ENCODE data around the gene TBC1D22A. TPM values are rescaled to one million over a fixed set of nuclear protein-coding genes. Genes with fewer than 3 reads are reported as not detected.

TBC1D22A gene
- total RNA-seq, 3 donors from 2014 or later: 29.8 to 31.1 (median 29.9) TPM

- ATAC-seq (no peak), DNase-seq (no peak)
- Mint-ChIP-seq H3K4me3 (no peak overlapping the region), H3K36me3 (ENCODE audit: insufficient read depth) (peaks cover 31% of the 10 kb centered on the region), H3K4me1 (ENCODE audit: low read depth) (peaks cover 15% of the 10 kb centered on the region), H3K9me3 (no peaks in the 10 kb centered on the region), H3K27me3 (ENCODE audit: low read depth) (no peaks in the 10 kb centered on the region)
These were observed 64.1 kb downstream of the TBC1D22A start for GRCh38 chr22:46826438-46827135.

GRCh38 chr22:46827136-46827780 lies 64.8 kb downstream of the TBC1D22A start:
- Mint-ChIP-seq H3K4me3 (no peak overlapping the region), H3K4me1 (ENCODE audit: low read depth) (peaks cover 13% of the 10 kb centered on the region), H3K36me3 (ENCODE audit: insufficient read depth) (peaks cover 34% of the 10 kb centered on the region), H3K9me3 (no peaks in the 10 kb centered on the region), H3K27me3 (ENCODE audit: low read depth) (no peaks in the 10 kb centered on the region)
- ATAC-seq (no peak), DNase-seq (no peak)

- H3K4me3 Mint-ChIP-seq: no peak overlapping the region
- no peaks in the 10 kb centered on the region for H3K9me3 Mint-ChIP-seq
- DNase-seq (no peak), ATAC-seq (no peak)
- peaks cover 13% of the 10 kb centered on the region for H3K4me1 Mint-ChIP-seq (ENCODE audit: low read depth)
- no peaks in the 10 kb centered on the region for H3K27me3 Mint-ChIP-seq (ENCODE audit: low read depth)
- H3K36me3 Mint-ChIP-seq (ENCODE audit: insufficient read depth): peaks cover 34% of the 10 kb centered on the region
These were observed 65.3 kb downstream of the TBC1D22A start for GRCh38 chr22:46827781-46828180.

GRCh38 chr22:46828323-46828900 lies 66.0 kb downstream of the TBC1D22A start:
- Mint-ChIP-seq H3K36me3 (ENCODE audit: insufficient read depth) (peaks cover 34% of the 10 kb centered on the region), H3K4me1 (ENCODE audit: low read depth) (peaks cover 13% of the 10 kb centered on the region), H3K9me3 (no peaks in the 10 kb centered on the region), H3K4me3 (no peak overlapping the region), H3K27me3 (ENCODE audit: low read depth) (no peaks in the 10 kb centered on the region)
- DNase-seq (no peak), ATAC-seq (no peak)

DNA sequence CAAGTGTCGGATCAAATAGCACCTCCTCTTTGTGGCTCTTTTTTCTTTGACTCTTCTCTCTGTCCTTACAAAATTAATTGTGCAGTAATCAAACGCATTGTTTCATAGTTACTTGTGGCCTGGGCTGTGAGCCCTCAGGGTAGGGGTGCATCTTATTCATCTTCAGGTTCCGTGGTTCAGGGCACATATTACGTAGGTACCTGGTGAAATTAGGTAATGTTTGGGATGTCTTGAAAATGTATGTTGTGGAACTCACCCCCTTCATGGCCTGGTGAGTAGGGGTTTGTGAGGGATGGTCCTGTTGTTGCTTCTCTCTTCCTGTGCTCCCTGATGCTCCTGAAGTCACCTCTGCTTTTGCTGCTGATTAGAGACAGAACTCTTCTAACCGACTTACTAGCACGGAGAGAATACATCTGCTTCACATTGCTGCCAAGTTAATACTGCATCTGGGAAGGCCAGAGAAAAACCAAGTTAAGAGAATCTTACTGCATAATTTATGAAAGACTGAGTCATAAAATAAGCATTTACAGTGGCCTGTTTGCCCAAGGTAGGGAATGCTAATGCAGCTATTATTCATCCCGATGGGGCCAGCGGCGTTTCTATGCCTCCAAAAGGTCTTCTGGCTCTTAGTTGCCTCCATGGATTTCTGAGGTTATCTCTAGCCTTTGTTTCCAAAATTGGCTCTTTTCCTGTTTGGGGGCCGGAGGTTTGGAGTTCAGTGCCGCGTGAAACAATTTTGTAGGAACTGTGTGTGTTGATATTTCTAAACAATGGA lies 66.9 kb downstream of the TBC1D22A start:
- Mint-ChIP-seq H3K27me3 (ENCODE audit: low read depth) (no peaks in the 10 kb centered on the region), H3K4me1 (ENCODE audit: low read depth) (peaks cover 13% of the 10 kb centered on the region), H3K4me3 (no peak overlapping the region), H3K36me3 (ENCODE audit: insufficient read depth) (peaks cover 40% of the 10 kb centered on the region), H3K9me3 (no peaks in the 10 kb centered on the region)
- ATAC-seq (no peak), DNase-seq (no peak)

DNA sequence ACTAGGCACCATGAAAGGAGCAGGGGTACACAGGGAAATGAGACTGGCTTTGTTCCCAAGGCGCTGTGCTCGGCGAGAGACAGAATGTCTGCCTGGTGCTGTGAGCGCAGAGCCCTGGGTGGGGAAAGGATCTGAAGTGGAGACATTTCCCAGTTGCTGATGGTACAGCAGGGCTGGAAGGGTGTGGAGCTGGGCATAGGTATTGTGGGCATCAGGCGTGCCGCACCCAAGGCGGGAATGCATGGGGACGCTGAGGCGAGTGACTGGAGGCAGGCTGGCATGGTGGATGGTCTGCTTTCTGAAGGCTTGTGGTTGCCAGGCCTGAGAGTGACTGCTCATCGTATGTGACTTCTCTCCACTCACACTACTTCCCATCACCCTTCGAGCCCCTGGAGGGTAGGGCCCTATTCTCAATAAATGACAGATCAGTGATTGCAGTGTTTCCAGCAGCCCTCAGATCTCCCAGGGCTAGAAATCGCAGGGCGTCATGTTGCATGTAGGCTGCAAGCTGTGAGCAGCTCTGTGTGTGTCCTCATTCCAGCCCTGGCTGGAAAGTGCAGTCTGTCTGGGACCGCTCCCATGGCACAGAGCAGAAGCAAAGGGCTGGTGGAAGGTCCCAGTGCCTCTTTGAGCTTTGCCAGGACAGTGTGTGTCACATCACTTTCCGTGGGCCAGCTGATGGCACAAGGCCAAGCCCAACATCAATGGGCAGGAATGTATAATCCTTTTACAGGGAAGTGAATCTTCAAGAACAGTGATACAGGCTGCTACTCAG lies 67.7 kb downstream of the TBC1D22A start:
- ATAC-seq (no peak), DNase-seq (no peak)
- Mint-ChIP-seq H3K9me3 (peaks cover 5% of the 10 kb centered on the region), H3K4me1 (ENCODE audit: low read depth) (peaks cover 13% of the 10 kb centered on the region), H3K4me3 (no peak overlapping the region), H3K27me3 (ENCODE audit: low read depth) (no peaks in the 10 kb centered on the region), H3K36me3 (ENCODE audit: insufficient read depth) (peaks cover 41% of the 10 kb centered on the region)

DNA sequence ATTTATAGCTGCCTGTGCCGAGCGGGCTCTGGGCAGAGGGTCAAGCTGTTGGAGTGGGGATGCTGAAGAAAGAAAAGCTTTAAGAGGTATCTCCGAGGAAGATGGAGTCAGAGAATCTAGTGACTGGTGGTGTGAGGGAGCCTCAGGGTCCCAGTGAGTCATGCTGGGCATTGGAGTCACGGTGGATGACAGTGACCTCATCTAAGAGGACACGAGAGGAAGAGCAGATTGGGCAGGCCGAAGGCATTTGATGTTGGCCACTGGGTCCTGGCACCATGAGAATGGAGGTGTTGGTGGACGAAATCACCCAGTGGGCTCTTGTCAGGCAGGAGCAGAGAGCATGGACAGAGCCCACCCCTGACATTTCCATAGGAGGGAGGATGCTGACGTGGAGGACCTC lies 68.4 kb downstream of the TBC1D22A start:
- Mint-ChIP-seq H3K36me3 (ENCODE audit: insufficient read depth) (peaks cover 46% of the 10 kb centered on the region), H3K9me3 (peaks cover 12% of the 10 kb centered on the region), H3K4me3 (no peak overlapping the region), H3K4me1 (ENCODE audit: low read depth) (peaks cover 13% of the 10 kb centered on the region), H3K27me3 (ENCODE audit: low read depth) (no peaks in the 10 kb centered on the region)
- DNase-seq (no peak), ATAC-seq (no peak)

DNA sequence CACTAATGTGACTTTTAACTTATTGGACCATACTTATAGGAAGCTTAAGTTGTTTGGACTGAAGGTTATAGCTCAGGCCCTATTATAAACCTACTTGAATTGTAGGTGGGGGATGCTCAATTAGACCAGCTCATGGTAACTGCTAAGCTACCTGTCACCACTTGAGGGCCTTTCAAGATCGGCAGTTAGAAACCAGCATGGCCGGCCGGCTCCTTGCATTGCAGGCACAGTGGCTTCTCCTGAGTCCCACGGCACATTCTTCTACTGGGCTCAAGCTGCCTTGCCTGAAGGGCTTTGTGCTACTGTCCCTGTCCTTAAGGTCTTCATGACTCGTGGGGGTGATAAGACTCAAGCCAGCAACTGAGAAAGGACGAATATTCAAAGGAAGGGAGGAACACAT lies 70.8 kb downstream of the TBC1D22A start:
- DNase-seq: no peak
- H3K4me3 Mint-ChIP-seq: no peak overlapping the region
- no peak for ATAC-seq
- peaks cover 44% of the 10 kb centered on the region for H3K36me3 Mint-ChIP-seq (ENCODE audit: insufficient read depth)
- H3K4me1 Mint-ChIP-seq (ENCODE audit: low read depth): peaks cover 11% of the 10 kb centered on the region
- no peaks in the 10 kb centered on the region for H3K27me3 Mint-ChIP-seq (ENCODE audit: low read depth)
- peaks cover 20% of the 10 kb centered on the region for H3K9me3 Mint-ChIP-seq

- Mint-ChIP-seq H3K9me3 (peaks cover 20% of the 10 kb centered on the region), H3K4me3 (no peak overlapping the region), H3K36me3 (ENCODE audit: insufficient read depth) (peaks cover 36% of the 10 kb centered on the region), H3K4me1 (ENCODE audit: low read depth) (peaks cover 5% of the 10 kb centered on the region), H3K27me3 (ENCODE audit: low read depth) (no peaks in the 10 kb centered on the region)
- ATAC-seq (no peak), DNase-seq (no peak)
These were observed 71.7 kb downstream of the TBC1D22A start for GRCh38 chr22:46834021-46834737.

DNA sequence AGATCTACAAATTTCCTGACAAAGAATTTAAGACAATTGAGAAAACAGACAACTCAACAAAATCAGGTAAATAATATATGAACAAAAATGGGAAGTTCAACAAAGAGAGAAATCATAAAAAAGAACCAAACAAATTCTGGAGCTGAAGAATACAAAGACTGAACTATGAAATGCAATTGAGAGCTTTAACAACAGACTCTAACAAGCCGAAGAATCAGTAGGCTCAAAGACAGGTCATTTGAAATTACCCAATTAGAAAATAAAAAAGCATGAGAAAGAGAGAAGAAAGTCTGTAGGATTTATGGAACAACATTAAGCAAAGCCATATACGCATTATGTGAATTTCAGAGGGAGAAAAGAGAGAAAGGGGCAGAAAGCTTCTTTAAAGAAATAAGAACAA lies 72.8 kb downstream of the TBC1D22A start:
- H3K27me3 Mint-ChIP-seq (ENCODE audit: low read depth): no peaks in the 10 kb centered on the region
- H3K4me3 Mint-ChIP-seq: no peak overlapping the region
- H3K36me3 Mint-ChIP-seq (ENCODE audit: insufficient read depth): peaks cover 30% of the 10 kb centered on the region
- peaks cover 20% of the 10 kb centered on the region for H3K9me3 Mint-ChIP-seq
- DNase-seq (no peak), ATAC-seq (no peak)
- peaks cover 9% of the 10 kb centered on the region for H3K4me1 Mint-ChIP-seq (ENCODE audit: low read depth)

DNA sequence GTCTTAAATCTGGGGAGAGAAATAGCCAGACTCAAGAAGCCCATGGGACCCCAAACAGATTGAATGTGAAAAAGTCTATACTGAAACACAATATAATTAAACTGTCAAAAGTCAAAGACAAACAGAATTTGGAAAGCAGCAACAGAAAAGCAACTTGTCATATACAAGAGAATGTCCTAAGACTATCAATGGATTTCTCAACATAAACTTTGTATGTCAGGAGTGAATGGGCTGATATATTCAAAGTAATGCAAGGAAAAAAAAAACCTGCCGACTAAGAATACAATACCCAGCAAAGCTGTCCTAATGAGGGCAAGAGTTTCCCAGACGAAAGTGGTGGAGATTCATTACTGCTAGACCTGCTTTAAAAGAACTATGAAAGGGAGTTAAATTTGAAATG lies 73.2 kb downstream of the TBC1D22A start:
- Mint-ChIP-seq H3K36me3 (ENCODE audit: insufficient read depth) (peaks cover 28% of the 10 kb centered on the region), H3K4me3 (no peak overlapping the region), H3K27me3 (ENCODE audit: low read depth) (no peaks in the 10 kb centered on the region), H3K4me1 (ENCODE audit: low read depth) (peaks cover 8% of the 10 kb centered on the region), H3K9me3 (peaks cover 20% of the 10 kb centered on the region)
- no peak for ATAC-seq
- no peak for DNase-seq

DNA sequence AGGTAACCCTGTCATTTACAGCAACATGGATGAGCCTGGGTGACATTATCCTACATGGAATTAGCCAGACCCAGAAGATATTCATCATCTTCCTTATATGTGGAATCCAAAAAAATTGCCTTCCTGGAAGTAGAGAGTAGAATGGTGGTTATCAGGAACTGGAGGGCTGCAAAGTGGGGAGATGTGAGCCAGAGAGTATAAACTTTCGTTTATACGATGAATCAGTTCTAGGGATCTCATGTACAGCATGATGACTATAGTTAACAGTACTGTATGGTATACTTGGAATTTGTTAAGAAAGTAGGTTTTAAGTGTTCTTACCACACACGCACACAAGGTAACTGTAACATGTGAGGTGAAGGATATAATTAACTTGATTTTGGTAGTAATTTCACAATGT lies 79.1 kb downstream of the TBC1D22A start:
- no peak for ATAC-seq
- H3K27me3 Mint-ChIP-seq (ENCODE audit: low read depth): no peaks in the 10 kb centered on the region
- peaks cover 18% of the 10 kb centered on the region for H3K36me3 Mint-ChIP-seq (ENCODE audit: insufficient read depth)
- no peak for DNase-seq
- peaks cover 33% of the 10 kb centered on the region for H3K4me1 Mint-ChIP-seq (ENCODE audit: low read depth)
- no peak overlapping the region for H3K4me3 Mint-ChIP-seq
- H3K9me3 Mint-ChIP-seq: peaks cover 1% of the 10 kb centered on the region

DNA sequence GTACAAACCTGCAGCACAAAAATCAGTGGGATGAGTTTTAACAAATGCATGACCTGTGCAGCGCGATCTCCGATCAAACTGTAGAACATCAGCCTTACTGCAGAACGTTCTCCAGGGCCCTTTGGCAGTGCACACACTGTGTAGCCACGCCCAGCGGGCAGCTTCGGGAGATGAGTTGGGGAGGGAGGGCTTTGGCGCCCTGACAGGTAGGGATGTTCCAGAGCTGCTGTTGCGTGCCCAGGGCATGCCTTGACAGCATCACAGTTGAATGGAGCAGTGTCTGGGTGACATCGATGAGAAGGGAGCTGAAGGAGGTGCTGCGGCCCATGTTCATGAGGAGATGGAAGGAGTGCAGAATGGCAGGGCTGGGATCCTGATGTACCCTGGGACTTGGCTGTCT lies 80.2 kb downstream of the TBC1D22A start:
- ATAC-seq (no peak), DNase-seq (no peak)
- Mint-ChIP-seq H3K36me3 (ENCODE audit: insufficient read depth) (peaks cover 17% of the 10 kb centered on the region), H3K27me3 (ENCODE audit: low read depth) (no peaks in the 10 kb centered on the region), H3K4me3 (no peak overlapping the region), H3K4me1 (ENCODE audit: low read depth) (peaks cover 38% of the 10 kb centered on the region), H3K9me3 (no peaks in the 10 kb centered on the region)

Data from activated T-cell treated with anti-CD3 and anti-CD28 coated beads, Interleukin-2, amount 50 U/mL, for 4 hours (primary cell).